Esophagus mucosa (tissue), 1 donor: ENCODE data around the gene COG6. TPM values are rescaled to one million over a fixed set of nuclear protein-coding genes. Genes with fewer than 3 reads are reported as not detected.
A peak's percentile ranks its signal among the peaks of the same experiment; 100 is the strongest.

Experiments used
- ATAC-seq: fragments of 200-7000 bp; cut with Tn5 transposase; one replicate; pipeline ENCODE4 v1.9.1; 2020
- total RNA-seq: library from RNA; stranded (reverse); gene quantifications from one replicate; pipeline ENCODE4 v1.2.4, GENCODE V29; 2023
- donor health status: DM: yes; HTN: yes; CAD: no.

Gene COG6
- total RNA-seq = 21.8 TPM

- peak; percentile 91 for ATAC-seq
Observed at GRCh38 chr13:39655569-39656324, at the start of gene COG6. Gene COG6, plus strand, starts transcription at chr13:39655662. Its CDS starts 65 bp downstream, at chr13:39655727.

- ATAC-seq = no peak
Observed at GRCh38 chr13:39605677-39606320, 49.7 kb upstream of the COG6 start.

- ATAC-seq = no peak
Observed at GRCh38 chr13:39607876-39608275, 47.6 kb upstream of the COG6 start.

GRCh38 chr13:39612023-39612637, 43.3 kb upstream of the COG6 start:
- ATAC-seq = peak; percentile 26

GRCh38 chr13:39616087-39616694, 39.3 kb upstream of the COG6 start:
- ATAC-seq = no peak

- no peak for ATAC-seq
Observed at GRCh38 chr13:39618561-39618960, 36.9 kb upstream of the COG6 start.

- no peak for ATAC-seq
Observed at GRCh38 chr13:39623466-39623865, 32.0 kb upstream of the COG6 start.

GRCh38 chr13:39631307-39631706, 24.2 kb upstream of the COG6 start:
- no peak for ATAC-seq

GRCh38 chr13:39632994-39633393, 22.5 kb upstream of the COG6 start:
- no peak for ATAC-seq

GRCh38 chr13:39635564-39635963, 19.9 kb upstream of the COG6 start:
- no peak for ATAC-seq

- ATAC-seq = no peak
Observed at GRCh38 chr13:39637890-39638289, 17.6 kb upstream of the COG6 start.

- no peak for ATAC-seq
Observed at GRCh38 chr13:39641645-39642044, 13.8 kb upstream of the COG6 start.

GRCh38 chr13:39646122-39646521, 9.3 kb upstream of the COG6 start:
- no peak for ATAC-seq

- no peak for ATAC-seq
Observed at GRCh38 chr13:39655041-39655568, 357 bp upstream of the COG6 start.

GRCh38 chr13:39656325-39656677, 839 bp downstream of the COG6 start:
- ATAC-seq = no peak

- ATAC-seq = no peak
Observed at GRCh38 chr13:39663508-39663907, 8.0 kb downstream of the COG6 start.

- no peak for ATAC-seq
Observed at GRCh38 chr13:39663958-39664357, 8.5 kb downstream of the COG6 start.

- ATAC-seq = no peak
Observed at GRCh38 chr13:39665763-39666162, 10.3 kb downstream of the COG6 start.

GRCh38 chr13:39670445-39670844, 15.0 kb downstream of the COG6 start:
- no peak for ATAC-seq

GRCh38 chr13:39672378-39673132, 17.1 kb downstream of the COG6 start:
- ATAC-seq = no peak

- ATAC-seq = no peak
Observed at GRCh38 chr13:39675904-39676303, 20.4 kb downstream of the COG6 start.

- no peak for ATAC-seq
Observed at GRCh38 chr13:39676315-39676876, 20.9 kb downstream of the COG6 start.
